Measurements from ENCODE around the gene ZNF281.

The ZNF281 gene

DNA sequence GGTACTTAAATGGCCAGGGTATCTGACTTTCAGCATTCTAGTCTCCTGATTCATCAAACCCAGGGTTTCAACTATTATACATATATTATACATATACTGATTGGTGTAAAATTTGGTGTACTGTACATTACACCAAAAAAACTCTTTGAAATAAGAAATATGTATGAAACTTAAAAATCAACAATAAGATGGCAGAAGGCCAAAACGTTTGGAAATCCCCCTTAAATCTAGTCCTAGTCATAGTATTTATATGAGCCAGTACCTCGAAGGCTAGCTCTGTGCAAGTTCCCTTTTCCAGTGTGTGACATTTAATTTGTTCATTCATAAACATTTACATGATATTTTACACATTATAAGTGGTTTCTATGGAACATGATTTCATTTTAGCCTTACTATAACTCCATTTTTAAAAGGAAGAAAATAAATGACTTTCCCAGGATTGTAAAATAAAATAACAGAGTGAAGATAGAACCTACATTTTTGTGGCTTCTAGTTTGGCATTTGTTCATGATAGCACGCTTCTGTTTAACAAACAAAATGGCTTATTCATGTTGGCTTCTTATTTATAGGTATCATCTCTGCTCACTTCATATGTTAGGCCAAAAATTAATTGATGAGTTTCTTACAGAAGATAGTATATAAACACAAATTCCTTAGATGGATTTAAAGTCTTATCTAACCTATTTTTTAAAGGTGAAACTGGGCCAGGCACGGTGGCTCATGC, 18.8 kb upstream of the ZNF281 start:
- no peak overlapping the region for H3K9ac ChIP-seq (ENCODE audit: insufficient read length, low read depth)
- H3K36me3 ChIP-seq (ENCODE audit: insufficient read depth, insufficient read length, low read length): no peaks in the 10 kb centered on the region
- no peaks in the 10 kb centered on the region for H3K4me1 ChIP-seq (ENCODE audit: insufficient read depth, insufficient read length)
- TF ChIP-seq SUZ12 (IDR thresholded peaks at IDR 0.05; ENCODE audit: extremely low read depth, insufficient read depth, insufficient read length) (no peak), ZNF274 (IDR thresholded peaks at IDR 0.05; ENCODE audit: low read depth, low read length) (no peak), YY1 (IDR thresholded peaks at IDR 0.05; ENCODE audit: insufficient read depth, insufficient read length) (no peak)
- H3K27me3 ChIP-seq (ENCODE audit: insufficient read depth, insufficient read length): no peaks in the 10 kb centered on the region
- H3K9me3 ChIP-seq (ENCODE audit: insufficient read depth, low read length): no peaks in the 10 kb centered on the region
- H3K4me3 ChIP-seq (ENCODE audit: insufficient read length, low read depth): no peak overlapping the region
- no peak for DNase-seq (ENCODE audit: low read depth, low spot score)

DNA sequence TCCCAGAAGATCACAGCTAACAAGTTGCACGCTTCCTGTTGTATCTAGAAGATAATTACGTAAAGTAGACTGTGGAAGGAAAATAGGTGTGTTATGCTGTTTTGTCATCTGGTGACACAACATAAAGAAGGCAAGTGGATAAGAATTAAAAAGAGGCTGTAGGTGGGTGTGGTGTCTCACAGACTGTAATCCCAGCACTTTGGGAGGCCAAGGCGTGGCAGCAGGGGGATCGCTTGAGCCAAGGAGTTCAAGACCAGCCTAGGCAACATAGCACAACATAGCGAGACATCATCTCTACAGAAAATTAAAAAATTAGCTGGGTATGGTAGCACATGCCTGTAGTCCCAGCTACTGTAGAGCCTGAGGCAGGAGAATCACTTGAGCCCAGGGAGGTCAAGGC, 17.9 kb upstream of the ZNF281 start:
- Histone ChIP-seq H3K36me3 (ENCODE audit: insufficient read depth, insufficient read length, low read length) (no peaks in the 10 kb centered on the region), H3K9ac (ENCODE audit: insufficient read length, low read depth) (no peak overlapping the region), H3K27me3 (ENCODE audit: insufficient read depth, insufficient read length) (no peaks in the 10 kb centered on the region), H3K4me1 (ENCODE audit: insufficient read depth, insufficient read length) (no peaks in the 10 kb centered on the region), H3K9me3 (ENCODE audit: insufficient read depth, low read length) (no peaks in the 10 kb centered on the region), H3K4me3 (ENCODE audit: insufficient read length, low read depth) (no peak overlapping the region)
- TF ChIP-seq ZNF274 (IDR thresholded peaks at IDR 0.05; ENCODE audit: low read depth, low read length) (no peak), SUZ12 (IDR thresholded peaks at IDR 0.05; ENCODE audit: extremely low read depth, insufficient read depth, insufficient read length) (no peak), YY1 (IDR thresholded peaks at IDR 0.05; ENCODE audit: insufficient read depth, insufficient read length) (no peak)
- DNase-seq (ENCODE audit: low read depth, low spot score): no peak

DNA sequence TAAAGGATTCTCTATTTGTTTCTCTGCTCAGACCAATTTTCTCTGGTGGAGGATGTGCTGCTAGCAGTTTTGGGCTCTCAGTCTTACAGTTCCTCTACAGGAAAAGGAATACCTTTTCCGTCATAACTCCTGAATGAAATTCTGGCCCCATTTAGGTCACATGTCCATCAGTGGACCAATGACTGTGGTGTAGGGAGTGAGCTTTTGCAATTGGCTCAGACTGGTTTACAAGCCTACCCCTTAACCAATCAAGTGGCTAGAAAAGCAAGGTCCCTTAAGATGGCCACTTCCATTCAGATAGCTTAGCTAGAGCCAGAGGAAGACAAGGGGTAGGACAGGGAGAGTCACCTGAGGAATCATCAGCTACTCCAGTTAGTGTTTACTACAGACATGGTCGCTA, 16.4 kb upstream of the ZNF281 start:
- Histone ChIP-seq H3K27me3 (ENCODE audit: insufficient read depth, insufficient read length) (no peaks in the 10 kb centered on the region), H3K4me3 (ENCODE audit: insufficient read length, low read depth) (no peak overlapping the region), H3K4me1 (ENCODE audit: insufficient read depth, insufficient read length) (no peaks in the 10 kb centered on the region), H3K36me3 (ENCODE audit: insufficient read depth, insufficient read length, low read length) (no peaks in the 10 kb centered on the region), H3K9ac (ENCODE audit: insufficient read length, low read depth) (no peak overlapping the region), H3K9me3 (ENCODE audit: insufficient read depth, low read length) (no peaks in the 10 kb centered on the region)
- TF ChIP-seq ZNF274 (IDR thresholded peaks at IDR 0.05; ENCODE audit: low read depth, low read length): no peak
- no peak for TF ChIP-seq YY1 (IDR thresholded peaks at IDR 0.05; ENCODE audit: insufficient read depth, insufficient read length)
- TF ChIP-seq SUZ12 (IDR thresholded peaks at IDR 0.05; ENCODE audit: extremely low read depth, insufficient read depth, insufficient read length): no peak
- DNase-seq (ENCODE audit: low read depth, low spot score): no peak

DNA sequence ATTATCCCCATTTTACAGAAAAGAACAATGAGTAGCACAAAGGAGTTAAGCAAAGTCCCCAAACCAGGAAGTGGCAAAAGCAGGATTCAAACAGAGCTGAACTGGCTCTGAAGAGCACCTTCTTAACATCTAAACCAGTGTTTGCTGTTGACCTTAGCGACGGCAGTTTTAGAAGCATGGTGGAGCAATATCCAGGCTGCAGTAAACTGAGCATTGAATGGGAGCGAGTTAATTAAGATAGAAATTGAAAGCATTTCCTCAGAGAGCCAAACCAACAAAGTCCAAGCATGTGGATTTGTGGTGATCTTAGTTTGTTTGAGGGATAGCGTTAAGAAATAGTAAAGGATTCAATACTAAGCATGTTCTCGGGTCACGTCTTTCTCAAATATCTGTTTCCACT, 13.4 kb upstream of the ZNF281 start:
- no peaks in the 10 kb centered on the region for H3K4me1 ChIP-seq (ENCODE audit: insufficient read depth, insufficient read length)
- DNase-seq (ENCODE audit: low read depth, low spot score): no peak
- H3K36me3 ChIP-seq (ENCODE audit: insufficient read depth, insufficient read length, low read length): no peaks in the 10 kb centered on the region
- H3K9me3 ChIP-seq (ENCODE audit: insufficient read depth, low read length): no peaks in the 10 kb centered on the region
- no peaks in the 10 kb centered on the region for H3K27me3 ChIP-seq (ENCODE audit: insufficient read depth, insufficient read length)
- no peak overlapping the region for H3K9ac ChIP-seq (ENCODE audit: insufficient read length, low read depth)
- no peak for TF ChIP-seq YY1 (IDR thresholded peaks at IDR 0.05; ENCODE audit: insufficient read depth, insufficient read length)
- no peak for TF ChIP-seq ZNF274 (IDR thresholded peaks at IDR 0.05; ENCODE audit: low read depth, low read length)
- TF ChIP-seq SUZ12 (IDR thresholded peaks at IDR 0.05; ENCODE audit: extremely low read depth, insufficient read depth, insufficient read length): no peak
- no peak overlapping the region for H3K4me3 ChIP-seq (ENCODE audit: insufficient read length, low read depth)

DNA sequence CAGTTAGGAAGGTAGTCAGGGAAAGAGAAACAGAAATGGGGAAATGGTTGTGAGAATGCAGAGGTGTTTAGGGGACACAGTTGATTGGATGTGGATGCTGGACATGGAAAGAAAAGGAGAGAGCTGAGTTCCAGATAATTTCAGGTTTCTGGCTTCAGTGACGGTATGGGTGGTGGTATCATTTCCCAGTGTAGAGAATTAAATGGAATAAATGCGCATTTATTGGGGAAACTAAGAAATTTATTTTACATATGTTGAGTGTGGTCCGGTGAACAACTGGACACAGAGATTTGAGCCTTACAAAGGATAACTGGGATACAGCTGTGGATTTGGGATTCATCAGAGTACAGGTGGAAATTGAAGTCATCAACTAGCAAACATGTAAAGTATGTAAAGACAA, 12.4 kb upstream of the ZNF281 start:
- TF ChIP-seq SUZ12 (IDR thresholded peaks at IDR 0.05; ENCODE audit: extremely low read depth, insufficient read depth, insufficient read length): no peak
- no peak for TF ChIP-seq ZNF274 (IDR thresholded peaks at IDR 0.05; ENCODE audit: low read depth, low read length)
- TF ChIP-seq YY1 (IDR thresholded peaks at IDR 0.05; ENCODE audit: insufficient read depth, insufficient read length): no peak
- Histone ChIP-seq H3K27me3 (ENCODE audit: insufficient read depth, insufficient read length) (no peaks in the 10 kb centered on the region), H3K36me3 (ENCODE audit: insufficient read depth, insufficient read length, low read length) (no peaks in the 10 kb centered on the region), H3K4me1 (ENCODE audit: insufficient read depth, insufficient read length) (no peaks in the 10 kb centered on the region), H3K9ac (ENCODE audit: insufficient read length, low read depth) (no peak overlapping the region), H3K4me3 (ENCODE audit: insufficient read length, low read depth) (no peak overlapping the region), H3K9me3 (ENCODE audit: insufficient read depth, low read length) (no peaks in the 10 kb centered on the region)
- no peak for DNase-seq (ENCODE audit: low read depth, low spot score)

DNA sequence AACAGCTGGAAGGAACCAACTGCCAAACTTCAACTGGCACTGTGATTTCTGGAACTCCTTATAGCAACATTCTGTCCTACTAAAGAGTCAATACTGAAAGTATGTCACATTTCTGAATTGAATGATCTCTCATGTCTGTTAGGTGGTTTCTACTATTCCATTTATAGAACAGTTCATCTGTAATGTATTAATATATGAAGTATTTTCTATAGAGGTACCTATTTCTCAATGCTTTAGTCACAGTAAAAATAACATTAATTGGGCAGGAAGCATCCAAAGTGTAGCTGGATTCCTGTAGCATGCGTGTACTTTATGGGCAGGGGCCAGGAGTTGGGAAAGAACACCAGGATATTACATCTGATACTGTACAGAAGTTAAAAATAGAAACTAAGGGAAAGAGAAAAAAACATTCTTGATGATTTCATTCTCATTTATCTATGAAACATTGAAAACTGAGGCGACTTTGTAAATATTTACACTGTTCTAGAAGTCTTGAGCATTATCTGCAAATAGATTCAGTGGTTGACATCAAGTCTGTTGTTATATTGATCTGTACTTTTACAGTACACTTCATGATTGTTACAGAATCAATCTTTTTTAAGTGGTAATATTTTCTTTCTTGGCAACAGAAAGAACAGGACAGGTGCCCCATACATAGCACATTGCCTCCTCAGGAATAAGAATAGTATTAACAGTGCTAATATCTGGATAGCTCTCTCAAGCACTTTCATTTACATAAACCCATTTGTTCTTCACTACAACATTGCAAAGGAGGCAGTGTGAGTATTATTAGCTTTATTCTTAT, 6.2 kb upstream of the ZNF281 start:
- no peak for DNase-seq (ENCODE audit: low read depth, low spot score)
- Histone ChIP-seq H3K4me3 (ENCODE audit: insufficient read length, low read depth) (no peak overlapping the region), H3K9me3 (ENCODE audit: insufficient read depth, low read length) (peaks cover 11% of the 10 kb centered on the region; the same call in 1 of the 2 replicates), H3K27me3 (ENCODE audit: insufficient read depth, insufficient read length) (no peaks in the 10 kb centered on the region), H3K4me1 (ENCODE audit: insufficient read depth, insufficient read length) (no peaks in the 10 kb centered on the region), H3K9ac (ENCODE audit: insufficient read length, low read depth) (no peak overlapping the region), H3K36me3 (ENCODE audit: insufficient read depth, insufficient read length, low read length) (no peaks in the 10 kb centered on the region)
- TF ChIP-seq ZNF274 (IDR thresholded peaks at IDR 0.05; ENCODE audit: low read depth, low read length) (no peak), YY1 (IDR thresholded peaks at IDR 0.05; ENCODE audit: insufficient read depth, insufficient read length) (no peak), SUZ12 (IDR thresholded peaks at IDR 0.05; ENCODE audit: extremely low read depth, insufficient read depth, insufficient read length) (no peak)

DNA sequence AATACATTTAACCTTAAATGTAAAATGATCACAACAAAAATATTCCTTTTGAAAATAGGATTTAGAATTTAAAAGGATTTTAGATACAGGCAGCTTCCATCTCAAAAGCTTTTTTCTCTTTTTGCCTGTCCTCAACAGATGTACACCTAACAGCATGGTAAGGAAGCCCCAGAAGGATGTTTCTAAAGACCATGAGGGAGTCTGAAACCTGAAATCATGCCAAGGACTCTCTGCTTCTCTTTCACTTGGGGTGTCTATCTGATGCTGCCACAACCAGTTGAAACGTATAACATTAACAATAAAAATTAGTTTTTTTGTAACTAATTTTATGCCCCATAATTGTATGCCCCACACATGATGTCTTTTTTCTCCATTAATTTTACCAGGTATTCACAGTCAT, 5.4 kb upstream of the ZNF281 start:
- DNase-seq (ENCODE audit: low read depth, low spot score): no peak

More for the DNA sequence above, 5.4 kb upstream of the ZNF281 start:
- Histone ChIP-seq H3K4me3 (ENCODE audit: insufficient read length, low read depth) (no peak overlapping the region), H3K4me1 (ENCODE audit: insufficient read depth, insufficient read length) (no peaks in the 10 kb centered on the region), H3K9me3 (ENCODE audit: insufficient read depth, low read length) (peaks cover 18% of the 10 kb centered on the region; the same call in 1 of the 2 replicates), H3K27me3 (ENCODE audit: insufficient read depth, insufficient read length) (no peaks in the 10 kb centered on the region), H3K9ac (ENCODE audit: insufficient read length, low read depth) (no peak overlapping the region), H3K36me3 (ENCODE audit: insufficient read depth, insufficient read length, low read length) (no peaks in the 10 kb centered on the region)
- no peak for TF ChIP-seq YY1 (IDR thresholded peaks at IDR 0.05; ENCODE audit: insufficient read depth, insufficient read length)
- TF ChIP-seq SUZ12 (IDR thresholded peaks at IDR 0.05; ENCODE audit: extremely low read depth, insufficient read depth, insufficient read length): no peak
- TF ChIP-seq ZNF274 (IDR thresholded peaks at IDR 0.05; ENCODE audit: low read depth, low read length): no peak
